Measurements from ENCODE around the gene HID1.

DNA sequence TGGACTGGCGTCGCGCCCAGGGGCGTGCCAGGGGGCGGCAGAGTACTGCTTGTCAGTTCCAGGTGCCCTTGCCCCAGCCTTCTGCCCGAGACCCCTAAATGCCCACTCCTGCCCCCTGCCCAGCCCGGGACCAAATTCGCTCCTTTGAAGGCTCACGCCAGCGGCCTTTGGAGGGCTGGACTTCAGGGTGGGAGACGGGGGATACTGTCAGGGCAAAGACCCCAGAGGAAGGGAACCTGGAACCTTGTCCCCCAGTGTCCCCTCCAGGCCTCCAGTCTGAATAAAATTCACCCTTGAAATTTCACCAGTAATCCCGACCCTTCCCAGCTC is 36.1 kb downstream of the HID1 start:
- TF ChIP-seq TCF7L2 (IDR thresholded peaks at IDR 0.05; ENCODE audit: borderline replicate concordance, extremely low read depth, insufficient read depth, insufficient read length) (no peak), SRF (IDR thresholded peaks at IDR 0.05; ENCODE audit: low read depth) (no peak), ZNF274 (IDR thresholded peaks at IDR 0.05; ENCODE audit: low read depth, low read length) (no peak), POLR2A (IDR thresholded peaks at IDR 0.05; ENCODE audit: borderline replicate concordance, extremely low read depth, insufficient read depth, insufficient read length) (no peak), EZH2 (IDR thresholded peaks at IDR 0.05) (no peak), ELF1 (IDR thresholded peaks at IDR 0.05; ENCODE audit: borderline replicate concordance, low read depth) (no peak), EZH2phosphoT487 (IDR thresholded peaks at IDR 0.05; ENCODE audit: borderline replicate concordance) (no peak), RAD21 (IDR thresholded peaks at IDR 0.05; ENCODE audit: low read depth) (no peak), JUND (IDR thresholded peaks at IDR 0.05) (no peak)
- TF ChIP-seq, protein P1, sequence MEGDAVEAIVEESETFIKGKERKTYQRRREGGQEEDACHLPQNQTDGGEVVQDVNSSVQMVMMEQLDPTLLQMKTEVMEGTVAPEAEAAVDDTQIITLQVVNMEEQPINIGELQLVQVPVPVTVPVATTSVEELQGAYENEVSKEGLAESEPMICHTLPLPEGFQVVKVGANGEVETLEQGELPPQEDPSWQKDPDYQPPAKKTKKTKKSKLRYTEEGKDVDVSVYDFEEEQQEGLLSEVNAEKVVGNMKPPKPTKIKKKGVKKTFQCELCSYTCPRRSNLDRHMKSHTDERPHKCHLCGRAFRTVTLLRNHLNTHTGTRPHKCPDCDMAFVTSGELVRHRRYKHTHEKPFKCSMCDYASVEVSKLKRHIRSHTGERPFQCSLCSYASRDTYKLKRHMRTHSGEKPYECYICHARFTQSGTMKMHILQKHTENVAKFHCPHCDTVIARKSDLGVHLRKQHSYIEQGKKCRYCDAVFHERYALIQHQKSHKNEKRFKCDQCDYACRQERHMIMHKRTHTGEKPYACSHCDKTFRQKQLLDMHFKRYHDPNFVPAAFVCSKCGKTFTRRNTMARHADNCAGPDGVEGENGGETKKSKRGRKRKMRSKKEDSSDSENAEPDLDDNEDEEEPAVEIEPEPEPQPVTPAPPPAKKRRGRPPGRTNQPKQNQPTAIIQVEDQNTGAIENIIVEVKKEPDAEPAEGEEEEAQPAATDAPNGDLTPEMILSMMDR (IDR thresholded peaks at IDR 0.05 in 2 of 3, conservative IDR thresholded peaks at IDR 0.05 in 1 of 3; ENCODE audit: borderline replicate concordance in 1 of 3, insufficient read depth in 1 of 3, low read depth in 2 of 3, low read length in 2 of 3), result no peak
- TF ChIP-seq, protein P2, sequence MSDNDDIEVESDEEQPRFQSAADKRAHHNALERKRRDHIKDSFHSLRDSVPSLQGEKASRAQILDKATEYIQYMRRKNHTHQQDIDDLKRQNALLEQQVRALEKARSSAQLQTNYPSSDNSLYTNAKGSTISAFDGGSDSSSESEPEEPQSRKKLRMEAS (IDR thresholded peaks at IDR 0.05), result no peak
